Transverse colon (tissue), 4 donors: ENCODE measurements around the gene IRF2BP1. TPM values are rescaled to one million over a fixed set of nuclear protein-coding genes. Genes with fewer than 3 reads are reported as not detected.

Experiments
- DNase-seq: peaks from one replicate; pipeline ENCODE4 v3.0.0-alpha.2; 2019
- H3K27ac ChIP-seq, 4 donors: fragments of 200-600 bp; sonication (generic); 2 replicates each; pipeline ENCODE4 v1.5.1; 2016 to 2018; ENCODE audit warnings: inconsistent platforms in 4 of 4
- H3K27me3 ChIP-seq: fragments of 200-600 bp; sonication (generic); 2 replicates; pipeline ENCODE4 v1.5.1; 2017; ENCODE audit warnings: inconsistent platforms
- H3K36me3 ChIP-seq, 4 donors: fragments of 200-600 bp; sonication (generic); 2 replicates each; pipeline ENCODE4 v1.5.1; 2017 to 2019; ENCODE audit warnings: inconsistent platforms in 4 of 4
- H3K4me1 ChIP-seq, 4 donors: fragments of 200-600 bp; sonication (generic); 2 replicates each; pipeline ENCODE4 v1.5.1; 2017 to 2020; ENCODE audit warnings: inconsistent platforms in 4 of 4
- H3K4me3 ChIP-seq, 4 donors: fragments of 200-600 bp; sonication (generic); 1 replicate in 1 of 4; 2 replicates in 3 of 4; pipeline versions ENCODE4 v1.5.1 to v1.6.1; 2017 to 2019; ENCODE audit warnings: inconsistent platforms in 4 of 4
- H3K9me3 ChIP-seq, 2 donors: fragments of 200-600 bp; sonication (generic); 2 replicates each; pipeline ENCODE4 v1.5.1; 2017 to 2019; ENCODE audit warnings: inconsistent platforms in 2 of 2
- EP300 ChIP-seq: sonication (generic); formaldehyde crosslinking; IDR thresholded peaks from one replicate; pipeline ENCODE4 v1.6.1; 2017; ENCODE audit warnings: antibody characterized with exemption, low read depth
- POLR2A ChIP-seq: fragments of 450-650 bp; IDR thresholded peaks from one replicate; pipeline ENCODE4 v1.6.1; 2016; ENCODE audit warnings: antibody characterized with exemption, mild to moderate bottlenecking, moderate library complexity
- POLR2AphosphoS5 ChIP-seq, 3 donors: sonication (generic); formaldehyde crosslinking; IDR thresholded peaks; one replicate each; pipeline ENCODE4 v1.6.1; 2016; ENCODE audit warnings: antibody characterized with exemption in 3 of 3
- WGBS, 2 donors: methylation state at CpG; one replicate each; pipeline ENCODE4 v1.1.5; 2018; ENCODE audit warnings: low coverage in 1 of 2; 5-methylcytosine and 5-hydroxymethylcytosine counted together
- in situ Hi-C, 4 donors: fragments of 200-750 bp; cut with MboI; loops; one replicate each; pipeline versions ENCODE4 v1.15.0 to v1.15.1; 2017; ENCODE audit warnings: low sequenced_read_pairs in 3 of 4, low pct_ligation_motif_present in 1 of 4, low pct_unique_long_range_greater_than_20kb in 1 of 4
- intact Hi-C: fragments of 100-400 bp; cut with DNase I; formaldehyde crosslinking; loops from one replicate; pipeline ENCODE4 v1.15.1; 2023; ENCODE audit warnings: low total_unique reads
- total RNA-seq, 4 donors: library from RNA; depleted of rRNA; stranded (reverse); fragments of >200 nt; gene quantifications; one replicate each; pipeline ENCODE4 v1.1.0, GENCODE V29; 2016
- TF ChIP-seq, protein P1 (sequence below), 5 experiments: fragments of 200-600 bp in 3 of 5; fragments of 450-650 bp in 2 of 5; sonication (generic) in 3 of 5; IDR thresholded peaks; 1 replicate in 2 of 5; 2 replicates in 3 of 5; pipeline ENCODE4 v1.5.1; 2016 to 2017; ENCODE audit warnings: antibody characterized with exemption in 5 of 5, inconsistent platforms in 3 of 5, mild to moderate bottlenecking in 2 of 5, moderate library complexity in 1 of 5

IRF2BP1 gene
- total RNA-seq, 4 donors from 2014 or later, result 24.9 to 34.1 (median 29.5) TPM

- in situ Hi-C loops, result no loop called here
- no peaks in the 10 kb centered on the region for H3K27me3 ChIP-seq
- H3K27ac ChIP-seq, result no peak overlapping the region
- WGBS, 2 donors, result 84% methylated on average over 7 of the region's 7 CpGs; no CpG with 5 or more reads in 1 of the 2 donors
- peaks cover 0 to 96% (median 36%) of the 10 kb centered on the region in 4 donors for H3K36me3 ChIP-seq
- intact Hi-C loops, result no loop called here
- H3K9me3 ChIP-seq, result no peaks in the 10 kb centered on the region
- H3K4me1 ChIP-seq, result no peaks in the 10 kb centered on the region
- DNase-seq, result no peak
- no peak overlapping the region for H3K4me3 ChIP-seq
- TF ChIP-seq POLR2A (no peak), POLR2AphosphoS5 (IDR thresholded peaks at IDR 0.05) (no peak), EP300 (no peak)
- TF ChIP-seq, protein P1, sequence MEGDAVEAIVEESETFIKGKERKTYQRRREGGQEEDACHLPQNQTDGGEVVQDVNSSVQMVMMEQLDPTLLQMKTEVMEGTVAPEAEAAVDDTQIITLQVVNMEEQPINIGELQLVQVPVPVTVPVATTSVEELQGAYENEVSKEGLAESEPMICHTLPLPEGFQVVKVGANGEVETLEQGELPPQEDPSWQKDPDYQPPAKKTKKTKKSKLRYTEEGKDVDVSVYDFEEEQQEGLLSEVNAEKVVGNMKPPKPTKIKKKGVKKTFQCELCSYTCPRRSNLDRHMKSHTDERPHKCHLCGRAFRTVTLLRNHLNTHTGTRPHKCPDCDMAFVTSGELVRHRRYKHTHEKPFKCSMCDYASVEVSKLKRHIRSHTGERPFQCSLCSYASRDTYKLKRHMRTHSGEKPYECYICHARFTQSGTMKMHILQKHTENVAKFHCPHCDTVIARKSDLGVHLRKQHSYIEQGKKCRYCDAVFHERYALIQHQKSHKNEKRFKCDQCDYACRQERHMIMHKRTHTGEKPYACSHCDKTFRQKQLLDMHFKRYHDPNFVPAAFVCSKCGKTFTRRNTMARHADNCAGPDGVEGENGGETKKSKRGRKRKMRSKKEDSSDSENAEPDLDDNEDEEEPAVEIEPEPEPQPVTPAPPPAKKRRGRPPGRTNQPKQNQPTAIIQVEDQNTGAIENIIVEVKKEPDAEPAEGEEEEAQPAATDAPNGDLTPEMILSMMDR (IDR thresholded peaks at IDR 0.05), result no peak
Measured at GRCh38 chr19:45834970-45835369, 51.0 kb downstream of the IRF2BP1 start.

Other genes starting within 250 kb of the IRF2BP1 start
- 10 to 100 TPM; 40.8 to 64.3 (median 60.0) TPM for gene EML2, start 246.7 kb downstream of the IRF2BP1 start, total RNA-seq
- 10 to 100 TPM; 10.1 to 40.4 (median 14.1) TPM for gene GIPR, start 217.9 kb downstream of the IRF2BP1 start, total RNA-seq
- 100 to 1,000 TPM in 2 of 4 donors, 10 to 100 TPM in 2; 39.3 to 407 (median 93.4) TPM for gene SNRPD2, start 194.2 kb downstream of the IRF2BP1 start, total RNA-seq
- gene QPCTL, start 193.5 kb downstream of the IRF2BP1 start, total RNA-seq, result 10 to 100 TPM in 1 of 4 donors, 1 to 10 TPM in 2, under 1 TPM in 1; 0.75 to 17.3 (median 7.2) TPM
- 10 to 100 TPM; 14.1 to 40.8 (median 19.6) TPM for gene FBXO46, start 155.2 kb downstream of the IRF2BP1 start, total RNA-seq
- gene MEIOSIN, start 152.7 kb downstream of the IRF2BP1 start, total RNA-seq, result not detected
- gene SIX5, start 116.9 kb downstream of the IRF2BP1 start, total RNA-seq, result 10 to 100 TPM in 2 of 4 donors, 1 to 10 TPM in 2; 6.7 to 40.4 (median 9.7) TPM
- 100 to 1,000 TPM in 2 of 4 donors, 10 to 100 TPM in 2; 19.1 to 237 (median 69.2) TPM for gene DMPK, start 103.7 kb downstream of the IRF2BP1 start, total RNA-seq
- 10 to 100 TPM; 26.8 to 72.9 (median 54.8) TPM for gene DMWD, start 93.3 kb downstream of the IRF2BP1 start, total RNA-seq
- 1 to 10 TPM in 1 of 4 donors, not detected in 3; 1.1 TPM for gene RSPH6A, start 70.8 kb downstream of the IRF2BP1 start, total RNA-seq
- gene SYMPK, start 23.0 kb downstream of the IRF2BP1 start, total RNA-seq, result 100 to 1,000 TPM in 2 of 4 donors, 10 to 100 TPM in 2; 35.2 to 189 (median 81.9) TPM
- 10 to 100 TPM in 2 of 4 donors, 1 to 10 TPM in 2; 1.9 to 24.4 (median 9.2) TPM for gene FOXA3, start 21.8 kb downstream of the IRF2BP1 start, total RNA-seq
- gene MYPOP, start 16.5 kb upstream of the IRF2BP1 start, total RNA-seq, result 10 to 100 TPM in 2 of 4 donors, 1 to 10 TPM in 2; 5.5 to 26.9 (median 8.9) TPM
- gene NANOS2, start 28.6 kb upstream of the IRF2BP1 start, total RNA-seq, result not detected
- gene NOVA2, start 87.7 kb upstream of the IRF2BP1 start, total RNA-seq, result 1 to 10 TPM in 1 of 4 donors, under 1 TPM in 2, not detected in 1; 0.41 to 2.2 (median 1.00) TPM
- gene CCDC61, start 109.3 kb upstream of the IRF2BP1 start, total RNA-seq, result 10 to 100 TPM in 2 of 4 donors, 1 to 10 TPM in 2; 7.8 to 18.7 (median 10.6) TPM
- not detected for gene PGLYRP1, start 136.9 kb upstream of the IRF2BP1 start, total RNA-seq
- gene IGFL4, start 154.9 kb upstream of the IRF2BP1 start, total RNA-seq, result not detected
- gene IGFL3, start 238.5 kb upstream of the IRF2BP1 start, total RNA-seq, result not detected